ENCODE measurements around the gene EXOG.

The EXOG gene, protein sequence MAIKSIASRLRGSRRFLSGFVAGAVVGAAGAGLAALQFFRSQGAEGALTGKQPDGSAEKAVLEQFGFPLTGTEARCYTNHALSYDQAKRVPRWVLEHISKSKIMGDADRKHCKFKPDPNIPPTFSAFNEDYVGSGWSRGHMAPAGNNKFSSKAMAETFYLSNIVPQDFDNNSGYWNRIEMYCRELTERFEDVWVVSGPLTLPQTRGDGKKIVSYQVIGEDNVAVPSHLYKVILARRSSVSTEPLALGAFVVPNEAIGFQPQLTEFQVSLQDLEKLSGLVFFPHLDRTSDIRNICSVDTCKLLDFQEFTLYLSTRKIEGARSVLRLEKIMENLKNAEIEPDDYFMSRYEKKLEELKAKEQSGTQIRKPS

DNA sequence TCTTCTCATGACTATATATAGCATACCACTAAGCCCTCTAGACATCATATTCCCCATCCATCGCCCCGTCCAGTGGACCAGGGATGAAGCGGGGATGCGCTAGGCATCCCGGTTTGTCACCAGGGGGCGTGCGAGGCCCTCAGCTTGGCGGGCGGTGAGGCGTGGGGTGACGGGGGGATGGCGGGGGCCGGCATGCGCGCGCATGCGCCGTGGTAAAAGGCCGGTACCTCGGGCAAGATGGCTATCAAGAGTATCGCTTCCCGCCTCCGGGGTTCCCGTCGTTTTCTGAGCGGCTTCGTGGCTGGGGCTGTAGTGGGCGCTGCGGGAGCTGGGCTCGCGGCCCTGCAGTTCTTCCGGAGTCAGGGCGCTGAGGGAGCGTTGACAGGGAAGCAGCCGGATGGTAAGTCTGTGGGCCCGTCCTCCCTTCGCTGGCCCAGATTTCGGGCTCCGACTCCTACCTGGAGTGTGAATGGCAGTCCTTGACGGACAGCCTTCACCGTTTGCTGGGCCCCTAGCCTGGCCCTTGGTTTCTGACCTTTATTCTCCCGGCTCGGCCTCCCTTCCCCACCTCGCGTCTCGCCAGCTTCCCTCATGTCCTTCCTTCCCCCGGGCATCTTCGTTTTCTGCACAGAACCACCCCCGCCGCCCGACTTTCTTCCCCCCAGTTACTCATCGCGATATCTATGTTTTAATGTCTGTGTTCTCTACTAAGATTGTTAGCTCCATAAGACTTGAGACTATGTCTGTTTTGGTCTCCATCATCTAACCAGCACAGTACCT, at the start of gene EXOG:
EXOG (plus strand) TSS at position 210 of the 780 bp plus-strand sequence; CDS start at position 238, 28 bp downstream.
- peak; percentile 96 for DNase-seq

DNA sequence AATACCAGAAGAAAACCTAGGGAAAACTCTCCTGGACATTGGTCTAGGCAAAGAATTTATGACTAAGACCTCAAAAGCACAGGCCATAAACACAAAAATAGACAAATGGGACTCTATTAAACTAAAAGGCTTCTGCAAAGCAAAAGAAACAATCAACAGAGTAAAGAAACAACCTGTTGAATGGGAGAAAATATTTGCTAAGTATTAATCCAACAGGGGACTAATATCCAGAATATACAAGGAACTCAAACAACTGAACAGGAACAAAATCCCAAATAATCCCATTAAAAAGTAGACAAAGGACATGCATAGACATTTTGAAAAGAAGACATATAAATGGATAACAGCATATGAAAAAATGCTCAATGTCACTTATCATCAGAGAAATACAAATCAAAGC, 49.3 kb upstream of the EXOG start:
- no peak for DNase-seq

DNA sequence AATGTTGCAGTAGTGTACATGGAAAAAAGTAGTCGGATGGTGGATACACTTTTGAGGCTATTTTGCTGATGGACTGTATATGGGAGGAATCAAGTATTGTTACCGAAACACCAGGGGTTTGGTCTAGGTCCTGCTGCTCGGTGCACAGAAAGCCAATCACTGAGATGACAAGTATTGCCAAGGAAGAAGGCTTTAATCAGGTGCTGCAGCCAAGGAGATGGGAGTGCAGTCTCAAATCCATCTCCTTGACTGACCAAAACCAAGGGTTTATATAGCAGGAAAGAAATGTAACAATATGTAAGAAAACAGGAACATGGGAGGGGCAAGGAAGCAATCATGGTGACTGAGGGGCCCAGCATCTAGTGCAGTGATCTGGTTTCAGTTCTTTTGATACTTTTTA, 45.3 kb upstream of the EXOG start:
- no peak for DNase-seq

DNA sequence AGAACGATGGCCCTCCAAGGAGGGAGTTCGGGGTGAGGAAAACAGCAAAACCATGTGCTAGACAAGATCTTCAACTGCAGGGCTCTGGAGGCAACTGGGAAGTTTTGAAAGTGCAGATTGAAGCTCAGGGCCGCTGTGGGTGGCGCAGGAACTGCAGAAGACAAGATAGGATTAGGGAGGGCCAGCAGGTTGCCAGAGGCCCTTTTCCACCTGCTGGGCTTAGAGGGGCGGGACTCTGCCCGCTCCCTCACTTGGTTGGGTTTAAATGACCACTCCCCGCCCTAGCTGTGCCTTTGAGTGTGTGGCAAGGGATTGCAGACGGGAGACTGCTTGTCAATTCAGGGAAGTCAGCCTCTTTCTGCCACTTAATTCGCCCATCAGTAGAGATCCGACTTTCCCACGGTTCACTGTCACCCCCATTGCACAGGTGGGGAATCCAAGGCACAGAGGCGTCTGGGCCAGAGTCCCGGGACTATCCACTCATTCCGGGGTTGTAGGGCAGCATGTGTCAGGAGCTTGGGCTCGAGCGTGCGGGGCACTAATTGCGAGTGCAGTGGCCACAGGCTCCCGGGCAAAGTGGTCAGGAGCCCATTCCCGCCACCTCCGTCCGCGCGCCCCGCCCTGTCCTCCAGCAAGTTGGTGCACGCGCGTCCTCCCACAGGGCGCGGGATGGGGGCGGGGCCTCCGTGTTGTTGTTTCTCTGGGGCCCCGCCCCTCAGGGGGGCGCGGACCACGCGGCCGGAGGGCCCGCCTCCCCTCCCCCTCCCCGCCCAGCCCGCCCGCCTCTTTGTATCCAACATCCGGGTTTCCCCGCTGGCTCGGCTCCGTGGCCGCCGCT, 42.8 kb upstream of the EXOG start, which contains the start of gene ACVR2B:
ACVR2B (plus strand) TSS at position 816 of the 838 bp plus-strand sequence. CDS start 433 bp downstream, outside the sequence.
- peak; percentile 70 for DNase-seq

DNA sequence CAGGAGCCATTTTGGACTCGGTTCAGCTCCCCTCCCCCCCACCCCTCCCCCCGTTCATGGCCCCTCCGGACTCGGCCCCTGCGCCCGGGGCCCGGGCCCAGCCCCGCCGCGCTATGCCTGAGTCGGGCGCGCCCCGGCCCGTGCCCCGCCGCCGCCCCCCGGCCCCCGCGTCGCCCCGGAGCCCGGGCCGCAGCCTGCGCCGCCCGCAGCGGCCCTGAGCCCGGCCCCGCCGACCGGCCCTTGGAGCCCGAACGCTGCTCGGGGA, 42.3 kb upstream of the EXOG start:
- no peak for DNase-seq

DNA sequence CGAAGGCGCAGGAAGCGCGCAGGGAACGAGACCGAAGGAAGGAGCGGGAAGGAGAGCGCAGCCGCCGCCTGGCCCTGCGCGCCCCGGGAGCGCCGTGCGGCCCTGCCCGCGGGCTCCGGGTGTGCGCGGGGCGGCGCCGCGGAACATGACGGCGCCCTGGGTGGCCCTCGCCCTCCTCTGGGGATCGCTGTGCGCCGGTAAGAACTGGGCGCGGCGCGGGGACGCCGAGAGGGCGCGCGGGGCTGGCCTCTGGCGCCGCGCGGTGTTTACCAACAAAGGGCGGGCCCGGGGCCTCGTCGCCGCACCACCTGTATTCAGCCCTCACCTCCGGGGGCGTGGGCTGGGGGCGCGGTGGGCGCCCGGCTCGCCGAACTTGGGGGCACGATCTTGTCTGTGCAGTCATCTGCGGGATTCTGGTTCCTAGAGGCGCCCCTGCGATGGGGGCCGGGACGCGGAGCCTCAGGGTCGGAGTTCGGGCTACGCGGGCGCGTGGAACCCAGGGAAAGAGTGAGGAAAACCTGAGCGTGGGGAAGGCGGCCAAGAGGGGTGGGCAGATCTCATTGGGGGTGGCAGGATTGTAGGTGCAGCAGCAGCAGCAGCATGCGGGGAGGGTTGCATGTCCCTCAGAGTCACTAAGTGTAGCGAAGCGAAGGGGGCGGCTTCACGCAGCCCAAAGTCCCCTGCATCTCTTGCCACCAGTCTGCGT, 41.8 kb upstream of the EXOG start:
- peak; percentile 36 for DNase-seq

DNA sequence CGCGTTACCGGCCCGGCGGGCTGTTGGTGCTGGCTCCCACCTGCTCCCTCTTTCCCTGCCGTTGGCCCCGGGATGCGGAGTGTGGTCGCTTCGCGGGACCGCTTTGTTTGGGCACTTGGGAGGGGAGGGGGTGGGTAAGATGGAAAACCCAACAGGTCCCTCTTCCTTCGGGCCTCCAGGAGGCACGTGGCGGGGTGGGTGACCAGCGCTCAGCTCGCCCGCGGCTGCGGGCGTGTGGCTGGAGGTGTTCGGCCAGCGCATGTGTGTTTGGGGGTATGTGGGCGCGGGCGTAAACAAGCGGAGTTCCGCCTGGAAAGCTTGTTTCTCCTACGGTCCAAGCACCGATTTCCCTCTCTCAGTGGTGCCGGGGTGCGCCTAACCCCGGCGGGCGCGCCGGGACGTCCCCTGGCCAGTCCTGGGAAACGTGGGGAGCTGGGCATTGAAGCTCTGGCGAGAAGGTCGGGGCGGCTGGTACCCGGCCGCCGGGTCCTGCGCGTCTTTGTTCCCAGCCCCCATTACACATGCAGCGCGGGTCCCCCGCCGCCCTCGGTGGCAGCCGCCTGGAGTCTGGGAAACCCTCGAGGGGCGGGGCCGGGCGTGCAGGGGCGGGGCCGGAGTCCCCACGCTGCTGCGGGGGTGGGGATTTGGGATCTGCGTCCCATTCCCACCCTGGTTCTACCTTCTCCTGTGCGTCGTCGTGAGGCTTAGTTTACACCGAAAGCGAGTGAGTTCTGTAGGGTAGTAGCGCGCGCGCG, 41.1 kb upstream of the EXOG start:
- DNase-seq, result peak; percentile 52

DNA sequence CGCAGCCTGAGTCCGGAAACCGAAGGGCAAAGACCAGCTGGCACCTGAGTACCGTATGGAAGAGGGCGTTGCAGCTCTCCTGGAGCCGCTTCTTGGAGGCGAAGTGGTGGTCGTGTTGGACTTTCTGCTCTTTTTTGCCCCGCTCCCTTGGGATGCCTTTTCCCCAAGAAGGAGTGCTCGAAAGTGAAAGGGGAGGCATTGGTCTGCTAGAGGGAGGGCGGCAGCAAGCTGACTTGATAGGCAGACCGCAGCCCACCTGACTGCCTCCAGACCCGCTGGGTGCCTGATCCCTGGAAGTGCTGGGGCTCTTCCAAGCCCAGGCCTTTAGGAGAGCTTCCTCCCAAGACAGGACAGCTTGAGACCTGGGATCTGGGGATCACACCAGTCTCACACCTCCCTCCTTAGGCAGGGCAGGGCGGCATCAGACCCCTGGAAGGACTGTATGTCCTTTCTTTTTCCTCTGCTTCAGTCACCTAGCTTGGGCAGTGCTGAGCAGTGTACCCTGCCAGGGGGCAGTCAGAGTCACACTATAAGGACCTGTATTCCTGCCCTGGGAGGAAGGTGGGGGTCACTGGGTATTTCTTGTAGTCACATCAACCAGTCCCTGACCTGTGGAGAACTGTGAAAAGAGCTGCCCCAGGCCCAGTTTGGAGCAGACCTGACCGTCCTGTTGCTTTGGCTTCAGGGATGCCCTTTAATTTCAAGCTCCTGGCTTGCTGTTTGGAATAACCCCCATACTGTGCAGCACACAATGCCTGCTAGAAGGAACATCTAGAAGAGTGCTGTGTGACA, 40.3 kb upstream of the EXOG start:
- no peak for DNase-seq

DNA sequence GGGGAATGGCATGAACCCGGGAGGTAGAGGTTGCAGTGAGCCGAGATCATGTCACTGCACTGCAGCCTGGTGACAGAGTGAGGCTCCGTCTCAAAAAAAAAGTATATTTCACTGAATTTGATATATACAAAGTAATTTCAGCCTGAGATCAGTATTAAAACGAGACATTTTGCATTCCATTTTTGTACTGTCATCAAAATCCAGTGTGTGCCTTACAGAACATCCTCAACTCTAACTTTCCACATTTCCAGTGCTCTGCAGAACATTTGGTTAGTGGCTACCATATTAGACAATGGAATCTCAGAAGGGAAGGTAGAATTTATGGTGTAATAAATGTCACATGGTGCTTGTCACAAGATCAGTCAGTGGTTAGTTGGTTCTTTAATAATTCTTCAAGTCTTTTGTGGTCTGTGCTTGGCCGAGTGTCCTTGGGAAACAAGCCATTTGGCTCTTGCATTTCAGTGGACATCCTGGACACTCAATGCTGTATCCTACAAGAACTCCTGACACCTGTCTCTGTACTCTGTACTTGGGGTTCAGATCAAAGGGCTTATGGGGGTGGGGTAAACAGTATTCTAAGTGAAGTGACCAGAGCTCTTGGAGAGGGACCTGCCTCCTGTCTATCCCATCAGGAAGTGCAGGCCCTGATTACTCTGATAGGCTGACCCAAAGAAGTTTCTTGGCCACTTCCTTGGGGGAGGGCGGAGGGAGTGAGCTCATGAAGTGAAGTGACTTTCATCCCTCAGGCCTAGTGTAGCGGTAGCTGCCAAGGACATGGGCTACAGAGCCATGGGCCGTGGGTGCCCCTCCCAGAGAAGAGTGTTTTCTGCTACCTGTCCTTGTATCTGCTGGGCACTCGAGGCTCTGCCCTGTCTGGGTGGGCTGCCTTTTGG, 38.8 kb upstream of the EXOG start:
- DNase-seq, result no peak

DNA sequence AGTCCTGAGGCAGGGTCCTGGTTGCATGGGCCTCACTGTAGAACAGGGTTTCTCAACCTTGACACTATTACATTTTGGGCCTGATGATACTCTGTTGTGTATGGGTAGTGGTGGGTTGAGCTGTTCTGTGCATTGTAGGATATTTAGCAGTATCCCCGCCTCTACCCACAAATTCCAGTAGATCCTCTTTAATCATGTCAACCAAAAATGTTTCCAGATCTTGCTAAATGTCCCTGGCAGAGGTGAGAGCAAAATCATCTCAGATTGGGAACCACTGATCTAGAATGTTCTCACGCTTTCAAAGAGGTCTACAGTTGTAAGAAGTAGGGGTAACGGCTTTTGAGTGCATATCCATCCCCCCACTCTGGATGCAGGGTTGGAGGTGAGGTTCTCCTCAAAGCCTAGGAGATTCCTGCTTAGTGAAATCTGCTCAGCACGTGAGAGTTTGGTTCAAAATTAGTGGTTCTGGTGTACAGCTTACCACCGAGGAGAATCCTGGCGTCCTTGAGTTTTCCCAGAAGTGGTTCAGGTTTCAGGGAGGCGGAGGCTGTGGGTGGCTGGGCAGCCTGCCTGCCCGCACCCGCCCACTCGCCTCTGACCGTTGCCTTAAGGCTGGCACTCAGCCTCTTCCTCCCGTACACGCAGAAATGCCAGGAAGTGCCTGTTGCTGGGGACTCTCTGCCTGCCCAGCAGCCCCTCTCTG, 37.2 kb upstream of the EXOG start:
- DNase-seq, result no peak

DNA sequence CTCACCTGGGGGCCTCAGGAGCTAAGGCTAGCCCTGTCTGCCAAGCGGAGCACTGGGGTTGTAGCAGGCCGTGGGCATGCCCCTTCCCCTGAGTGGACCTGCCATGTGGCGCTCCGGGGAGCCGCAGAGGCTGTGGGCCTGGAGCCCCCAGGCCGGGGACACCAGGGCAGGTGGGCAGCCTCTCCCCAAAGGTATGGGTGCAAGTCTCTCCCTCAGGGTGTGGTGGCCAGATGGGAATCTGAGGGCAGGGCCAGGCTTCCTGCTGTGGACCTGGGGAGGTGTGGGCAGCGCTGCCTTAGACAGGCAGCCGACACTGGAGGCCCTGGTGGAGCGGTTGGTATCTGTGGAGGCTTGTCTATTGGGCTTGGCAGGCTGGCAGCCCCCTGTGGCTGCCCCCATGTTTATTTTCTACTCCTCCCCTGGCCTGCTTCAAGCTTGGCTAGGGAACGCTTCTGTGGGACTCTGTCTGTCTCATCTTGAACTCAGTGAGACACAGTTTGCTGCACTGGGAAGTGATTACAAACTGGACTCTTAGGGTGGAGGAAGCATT, 36.6 kb upstream of the EXOG start:
- DNase-seq, result no peak

DNA sequence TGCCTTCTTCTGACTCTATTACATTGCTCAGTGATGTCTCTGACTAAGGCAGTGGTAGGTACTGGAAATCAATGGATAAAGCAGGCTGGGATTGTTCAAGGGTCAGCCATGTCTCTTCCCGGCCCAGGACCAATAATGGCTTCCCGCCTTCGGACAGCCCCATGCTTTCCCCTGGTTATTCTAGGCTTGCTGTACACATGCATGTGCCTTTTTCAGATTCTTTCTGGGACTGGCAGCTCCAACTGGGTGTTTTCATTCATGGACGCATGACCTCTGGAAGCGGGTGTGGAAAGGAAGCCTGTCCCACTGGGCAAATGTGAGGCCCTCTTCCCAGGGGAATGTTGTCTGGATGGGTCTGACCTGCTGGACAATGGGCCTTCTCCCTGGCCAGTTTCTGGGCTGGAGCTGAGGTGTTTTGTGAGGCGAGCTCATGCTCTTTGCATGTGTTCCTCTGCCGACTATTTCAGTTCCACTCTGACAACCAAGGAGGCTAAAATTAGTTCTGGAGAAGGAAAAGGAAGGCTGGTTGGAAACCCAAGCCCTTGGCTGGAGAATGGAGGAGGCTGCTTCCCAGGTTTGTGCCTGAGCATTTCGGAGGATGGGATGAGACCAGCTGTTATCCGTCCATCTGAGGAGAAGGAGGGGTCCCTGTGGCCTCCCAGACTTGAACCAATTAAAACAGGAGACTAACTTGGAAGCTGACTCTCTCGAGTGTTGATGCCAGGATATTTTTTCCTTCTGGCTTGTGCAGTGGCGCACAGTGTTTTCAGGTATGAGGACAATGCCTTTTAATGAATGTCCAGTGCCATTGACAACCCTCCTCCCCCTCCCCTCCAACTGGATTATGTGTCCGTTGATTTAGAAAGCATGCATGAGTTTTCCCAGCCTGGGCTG, 35.5 kb upstream of the EXOG start:
- no peak for DNase-seq

DNA sequence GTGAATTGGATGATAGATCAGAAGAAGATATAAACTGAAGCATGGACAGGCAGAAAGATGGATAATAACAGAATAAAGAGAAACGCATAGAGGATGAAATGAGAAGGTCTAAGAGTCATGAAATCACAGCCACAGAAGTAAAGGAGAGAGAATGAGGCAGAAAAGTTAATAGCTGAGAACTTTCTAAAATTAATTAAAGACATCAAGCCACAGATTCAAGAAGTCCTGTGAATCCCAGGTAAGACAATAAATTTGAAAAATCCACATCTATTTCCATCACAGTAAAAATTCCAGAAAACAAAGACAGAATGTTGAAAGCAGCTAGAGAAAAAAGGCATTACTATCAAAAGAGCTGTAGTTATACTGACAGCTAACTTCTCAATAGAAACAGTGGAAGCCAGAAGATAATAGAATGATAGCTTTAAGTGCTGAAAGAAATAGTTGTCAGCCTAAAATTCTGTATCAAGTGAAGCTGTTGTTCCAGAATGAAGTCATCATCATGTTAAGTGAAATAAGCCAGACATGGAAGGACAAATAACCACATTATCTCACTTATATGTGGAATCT, 30.5 kb upstream of the EXOG start:
- no peak for DNase-seq

DNA sequence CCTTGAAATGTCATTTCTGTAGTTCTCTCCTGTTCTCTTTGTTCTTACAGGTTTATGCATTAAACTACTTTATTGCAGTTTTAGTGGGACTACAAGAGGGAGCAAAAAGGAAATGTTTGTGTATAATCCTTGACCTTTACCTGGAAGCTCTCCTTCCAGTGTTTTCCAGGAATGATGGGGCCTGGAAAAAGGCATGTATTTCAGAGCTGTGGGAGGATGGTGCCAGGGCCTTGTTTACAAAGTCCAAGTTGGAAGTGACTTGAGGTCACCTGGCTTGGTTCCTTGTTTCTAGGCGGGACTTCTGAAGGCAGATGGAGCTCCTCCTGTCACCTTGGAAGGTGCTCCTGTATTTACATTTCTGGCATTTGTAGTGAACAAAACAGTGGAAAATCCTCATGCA, 27.4 kb upstream of the EXOG start:
- no peak for DNase-seq

DNA sequence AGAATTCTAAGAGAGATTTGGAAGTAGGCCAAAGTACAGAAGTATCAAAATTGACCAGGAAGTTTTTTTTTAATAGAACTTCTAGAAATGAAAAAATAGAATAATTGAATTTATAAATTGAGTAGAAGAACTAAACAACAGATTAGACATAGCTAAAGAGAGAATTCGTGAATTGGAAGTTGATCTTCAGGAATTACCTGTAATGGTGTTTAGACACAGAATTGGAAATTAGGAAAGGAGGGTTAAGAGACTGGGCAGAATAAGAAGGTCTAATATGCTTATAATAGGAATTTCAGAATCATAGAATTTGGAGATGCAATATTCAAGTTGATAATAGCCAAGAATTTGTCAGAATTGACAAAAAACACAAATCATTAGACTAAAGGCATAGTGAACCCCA, 26.3 kb upstream of the EXOG start:
- DNase-seq, result no peak

DNA sequence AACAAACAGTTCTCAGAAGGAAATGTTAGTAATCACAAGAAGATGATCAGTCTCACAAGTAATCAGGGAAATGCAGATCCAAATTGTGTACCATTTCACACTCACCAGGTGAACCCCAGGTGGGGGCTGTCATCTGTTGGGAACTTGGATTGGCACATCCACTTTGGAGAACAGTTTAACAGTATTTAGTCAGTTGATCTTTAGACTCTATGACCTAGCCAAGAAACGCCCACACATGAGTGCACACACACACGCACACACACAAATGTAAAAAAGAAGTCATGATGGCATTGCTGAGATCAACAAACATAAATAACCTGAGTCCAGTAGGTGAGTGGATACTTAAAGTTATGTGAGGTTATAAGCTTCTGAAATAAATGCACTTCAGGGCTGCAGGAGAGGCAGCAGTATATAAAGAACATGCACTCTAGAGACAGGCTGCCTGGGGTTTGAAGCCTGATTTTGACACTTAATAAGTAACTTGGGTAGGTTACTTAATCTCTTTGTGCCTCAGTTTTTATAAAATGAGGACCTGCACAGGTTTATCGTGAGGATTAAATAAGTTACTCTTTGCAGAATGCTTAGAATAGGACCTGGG, 24.8 kb upstream of the EXOG start:
- DNase-seq, result no peak

DNA sequence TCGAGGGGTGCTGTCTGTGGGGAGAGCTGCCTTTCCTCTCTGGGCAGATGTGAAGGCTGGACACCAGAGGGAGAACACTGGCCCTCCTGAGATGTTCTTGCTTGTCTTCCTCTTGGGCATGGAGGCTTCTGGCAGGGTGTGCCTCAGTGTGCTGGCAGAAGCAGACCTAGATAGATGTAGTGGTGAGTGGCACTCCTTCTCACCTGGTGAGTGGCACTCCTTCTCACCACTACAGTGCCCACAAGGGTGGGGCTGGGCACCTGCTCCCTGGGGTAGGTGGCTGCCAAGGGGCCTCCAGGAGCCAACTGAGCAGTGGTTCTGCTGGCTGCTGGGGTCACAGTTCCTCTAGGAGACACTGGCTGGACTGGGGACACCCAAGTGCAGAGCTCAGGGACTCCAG, 23.8 kb upstream of the EXOG start:
- no peak for DNase-seq
